ENCODE data around the gene DMRT2.

DMRT2 gene

DNA sequence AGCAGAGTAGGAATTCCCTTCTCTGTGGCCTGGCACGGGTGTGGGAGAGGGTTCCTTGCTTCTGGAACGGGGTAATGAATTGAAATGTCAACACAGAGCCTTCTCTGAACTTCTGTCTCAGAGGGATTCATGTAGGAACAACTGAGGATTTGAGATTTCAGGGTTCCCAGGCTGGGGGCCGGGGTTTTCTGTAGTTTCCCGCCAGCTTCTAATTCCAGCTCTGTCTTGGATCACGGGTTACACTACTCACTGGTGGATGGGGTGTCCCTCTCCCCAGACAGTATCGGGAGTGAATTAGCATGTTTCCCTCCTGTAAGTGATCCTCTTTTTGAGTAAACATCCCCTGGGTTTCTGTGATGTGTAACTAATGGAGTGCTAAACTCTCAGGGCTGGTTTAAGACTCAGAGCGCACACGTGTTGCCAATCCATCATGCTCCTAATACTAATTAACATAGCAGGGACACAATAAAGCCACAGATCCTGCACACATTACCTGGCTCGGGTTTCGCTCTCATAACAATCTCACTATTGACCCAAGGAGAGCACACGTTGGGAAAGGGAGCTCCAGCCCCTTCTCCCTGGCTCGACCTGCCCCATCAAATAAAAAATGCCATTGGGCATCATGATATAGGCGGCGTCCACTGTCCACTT lies 18.1 kb upstream of the DMRT2 start:
- no peak for TF ChIP-seq TEAD4 (IDR thresholded peaks at IDR 0.05)
- TF ChIP-seq CEBPB (IDR thresholded peaks at IDR 0.05) = no peak
- no peak for TF ChIP-seq EGR1 (IDR thresholded peaks at IDR 0.05)
- TF ChIP-seq, protein P1, sequence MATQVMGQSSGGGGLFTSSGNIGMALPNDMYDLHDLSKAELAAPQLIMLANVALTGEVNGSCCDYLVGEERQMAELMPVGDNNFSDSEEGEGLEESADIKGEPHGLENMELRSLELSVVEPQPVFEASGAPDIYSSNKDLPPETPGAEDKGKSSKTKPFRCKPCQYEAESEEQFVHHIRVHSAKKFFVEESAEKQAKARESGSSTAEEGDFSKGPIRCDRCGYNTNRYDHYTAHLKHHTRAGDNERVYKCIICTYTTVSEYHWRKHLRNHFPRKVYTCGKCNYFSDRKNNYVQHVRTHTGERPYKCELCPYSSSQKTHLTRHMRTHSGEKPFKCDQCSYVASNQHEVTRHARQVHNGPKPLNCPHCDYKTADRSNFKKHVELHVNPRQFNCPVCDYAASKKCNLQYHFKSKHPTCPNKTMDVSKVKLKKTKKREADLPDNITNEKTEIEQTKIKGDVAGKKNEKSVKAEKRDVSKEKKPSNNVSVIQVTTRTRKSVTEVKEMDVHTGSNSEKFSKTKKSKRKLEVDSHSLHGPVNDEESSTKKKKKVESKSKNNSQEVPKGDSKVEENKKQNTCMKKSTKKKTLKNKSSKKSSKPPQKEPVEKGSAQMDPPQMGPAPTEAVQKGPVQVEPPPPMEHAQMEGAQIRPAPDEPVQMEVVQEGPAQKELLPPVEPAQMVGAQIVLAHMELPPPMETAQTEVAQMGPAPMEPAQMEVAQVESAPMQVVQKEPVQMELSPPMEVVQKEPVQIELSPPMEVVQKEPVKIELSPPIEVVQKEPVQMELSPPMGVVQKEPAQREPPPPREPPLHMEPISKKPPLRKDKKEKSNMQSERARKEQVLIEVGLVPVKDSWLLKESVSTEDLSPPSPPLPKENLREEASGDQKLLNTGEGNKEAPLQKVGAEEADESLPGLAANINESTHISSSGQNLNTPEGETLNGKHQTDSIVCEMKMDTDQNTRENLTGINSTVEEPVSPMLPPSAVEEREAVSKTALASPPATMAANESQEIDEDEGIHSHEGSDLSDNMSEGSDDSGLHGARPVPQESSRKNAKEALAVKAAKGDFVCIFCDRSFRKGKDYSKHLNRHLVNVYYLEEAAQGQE (IDR thresholded peaks at IDR 0.05; ENCODE audit: low read depth) = no peak
- no peak for TF ChIP-seq RAD21 (IDR thresholded peaks at IDR 0.05; ENCODE audit: low read depth)
- TF ChIP-seq, protein P2, sequence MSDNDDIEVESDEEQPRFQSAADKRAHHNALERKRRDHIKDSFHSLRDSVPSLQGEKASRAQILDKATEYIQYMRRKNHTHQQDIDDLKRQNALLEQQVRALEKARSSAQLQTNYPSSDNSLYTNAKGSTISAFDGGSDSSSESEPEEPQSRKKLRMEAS (IDR thresholded peaks at IDR 0.05) = no peak
- TF ChIP-seq EP300 (IDR thresholded peaks at IDR 0.05; ENCODE audit: borderline replicate concordance) = no peak
- TF ChIP-seq TCF12 (IDR thresholded peaks at IDR 0.05; ENCODE audit: low read depth) = no peak
- TF ChIP-seq FOXM1 (IDR thresholded peaks at IDR 0.05; ENCODE audit: borderline replicate concordance, low read depth) = no peak

DNA sequence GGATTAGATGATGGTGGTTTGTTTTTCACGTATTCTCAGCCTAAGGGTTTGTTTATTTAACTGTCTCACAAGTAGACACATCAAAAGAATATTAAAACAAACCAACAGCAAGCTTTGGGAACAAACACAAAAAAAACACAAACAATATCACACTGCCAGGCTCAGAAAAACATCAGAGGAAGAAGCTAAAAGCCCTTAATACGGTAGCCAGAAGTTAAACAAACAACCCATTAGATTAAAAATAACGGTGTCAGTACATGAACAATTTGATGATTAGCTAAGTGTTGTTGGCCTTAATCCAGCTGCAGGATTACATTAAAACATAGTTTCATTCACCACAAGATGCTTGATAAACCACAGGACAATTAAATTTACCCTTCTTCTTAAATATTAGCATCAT lies 15.9 kb upstream of the DMRT2 start:
- TF ChIP-seq, protein P3, sequence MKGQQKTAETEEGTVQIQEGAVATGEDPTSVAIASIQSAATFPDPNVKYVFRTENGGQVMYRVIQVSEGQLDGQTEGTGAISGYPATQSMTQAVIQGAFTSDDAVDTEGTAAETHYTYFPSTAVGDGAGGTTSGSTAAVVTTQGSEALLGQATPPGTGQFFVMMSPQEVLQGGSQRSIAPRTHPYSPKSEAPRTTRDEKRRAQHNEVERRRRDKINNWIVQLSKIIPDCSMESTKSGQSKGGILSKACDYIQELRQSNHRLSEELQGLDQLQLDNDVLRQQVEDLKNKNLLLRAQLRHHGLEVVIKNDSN (IDR thresholded peaks at IDR 0.05) = no peak
- TF ChIP-seq EGR1 (IDR thresholded peaks at IDR 0.05) (no peak), CEBPB (IDR thresholded peaks at IDR 0.05) (no peak)

DNA sequence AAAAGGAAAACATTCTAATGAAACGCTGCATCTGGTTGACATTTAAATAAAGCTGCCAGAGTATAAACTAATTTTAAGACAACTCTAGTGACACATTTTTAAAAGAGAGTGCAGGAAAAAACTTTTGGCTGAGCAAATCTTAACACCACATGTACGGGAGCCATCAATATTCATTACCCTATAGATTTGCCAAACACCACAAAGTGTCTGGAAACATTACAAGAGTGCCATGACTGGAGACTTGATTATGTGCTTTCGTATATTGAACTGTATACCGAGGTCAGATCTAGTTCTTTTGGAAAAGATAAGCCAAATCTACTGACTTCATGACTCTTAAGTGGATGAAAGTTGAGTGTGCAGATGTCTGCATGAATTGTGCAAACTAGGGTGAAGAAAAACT lies 10.6 kb upstream of the DMRT2 start:
- no peak for TF ChIP-seq YY1 (IDR thresholded peaks at IDR 0.05; ENCODE audit: low read depth)
- no peak for TF ChIP-seq FOXM1 (IDR thresholded peaks at IDR 0.05; ENCODE audit: borderline replicate concordance, low read depth)

DNA sequence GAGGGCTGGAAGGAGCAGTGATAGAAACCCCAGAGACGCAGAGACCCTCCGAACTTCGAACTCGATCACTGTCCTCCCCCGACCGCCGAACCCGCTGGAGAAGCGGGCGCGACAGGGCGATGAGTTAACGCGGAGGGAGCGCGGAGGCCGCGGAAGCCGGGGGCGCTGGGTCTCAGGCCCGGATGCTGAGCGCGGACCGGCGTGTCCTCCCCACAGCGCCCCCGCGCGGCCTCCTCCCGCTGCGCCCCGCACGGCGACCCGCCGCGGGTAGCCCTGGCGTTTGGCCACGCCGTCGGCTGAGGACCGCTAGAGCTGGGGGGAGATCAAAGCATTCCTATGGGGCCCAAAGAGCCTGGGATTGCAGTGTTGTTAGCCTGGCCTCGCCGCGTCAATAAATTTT lies 7.7 kb upstream of the DMRT2 start:
- TF ChIP-seq, protein P2 (IDR thresholded peaks at IDR 0.05) = no peak
- TF ChIP-seq EGR1 (IDR thresholded peaks at IDR 0.05) (no peak), FOXM1 (IDR thresholded peaks at IDR 0.05; ENCODE audit: borderline replicate concordance, low read depth) (no peak), TCF12 (IDR thresholded peaks at IDR 0.05; ENCODE audit: low read depth) (no peak), EP300 (IDR thresholded peaks at IDR 0.05; ENCODE audit: borderline replicate concordance) (no peak), TEAD4 (IDR thresholded peaks at IDR 0.05) (no peak), NFIC (IDR thresholded peaks at IDR 0.05) (no peak), RAD21 (IDR thresholded peaks at IDR 0.05; ENCODE audit: low read depth) (no peak), TAF1 (IDR thresholded peaks at IDR 0.05; ENCODE audit: low read depth) (no peak), CREB1 (IDR thresholded peaks at IDR 0.05; ENCODE audit: low read depth) (no peak), YY1 (IDR thresholded peaks at IDR 0.05; ENCODE audit: low read depth) (no peak), ZBTB7A (IDR thresholded peaks at IDR 0.05; ENCODE audit: low read depth) (no peak), CEBPB (IDR thresholded peaks at IDR 0.05) (no peak)
- TF ChIP-seq, protein P1 (IDR thresholded peaks at IDR 0.05; ENCODE audit: low read depth) = no peak

DNA sequence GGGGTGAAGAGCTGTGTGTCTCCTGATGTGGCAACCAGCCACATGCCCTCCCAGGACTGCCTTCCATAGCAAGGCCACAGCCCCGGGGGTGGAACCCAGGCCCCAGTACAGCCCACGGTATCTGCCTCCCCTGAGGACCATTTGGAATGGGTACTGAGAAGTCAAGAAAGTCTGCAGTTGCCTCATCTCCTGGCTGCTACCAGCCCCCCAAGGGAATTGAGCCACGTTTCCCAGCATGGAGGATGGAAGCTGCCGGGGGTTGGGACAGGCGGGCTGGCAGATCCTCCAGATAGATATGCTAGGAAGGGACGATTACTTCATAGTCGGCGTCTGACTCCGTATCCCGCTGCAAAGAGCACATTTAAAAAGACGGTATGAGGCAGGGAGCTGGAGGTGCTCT lies 5.5 kb upstream of the DMRT2 start:
- TF ChIP-seq, protein P3 (IDR thresholded peaks at IDR 0.05) = no peak
- TF ChIP-seq, protein P1 (IDR thresholded peaks at IDR 0.05; ENCODE audit: low read depth) = no peak
- TF ChIP-seq CEBPB (IDR thresholded peaks at IDR 0.05) = no peak
- TF ChIP-seq, protein P2 (IDR thresholded peaks at IDR 0.05) = no peak
- no peak for TF ChIP-seq CREB1 (IDR thresholded peaks at IDR 0.05; ENCODE audit: low read depth)
- no peak for TF ChIP-seq FOXM1 (IDR thresholded peaks at IDR 0.05; ENCODE audit: borderline replicate concordance, low read depth)
- TF ChIP-seq TAF1 (IDR thresholded peaks at IDR 0.05; ENCODE audit: low read depth) = no peak
